Measurements from ENCODE around the gene PITPNM3. TPM values are rescaled to one million over a fixed set of nuclear protein-coding genes. Genes with fewer than 3 reads are reported as not detected.

The PITPNM3 gene
- total and polyA plus RNA-seq, 4 donors = 2.0 to 12.6 (median 5.4) TPM

DNA sequence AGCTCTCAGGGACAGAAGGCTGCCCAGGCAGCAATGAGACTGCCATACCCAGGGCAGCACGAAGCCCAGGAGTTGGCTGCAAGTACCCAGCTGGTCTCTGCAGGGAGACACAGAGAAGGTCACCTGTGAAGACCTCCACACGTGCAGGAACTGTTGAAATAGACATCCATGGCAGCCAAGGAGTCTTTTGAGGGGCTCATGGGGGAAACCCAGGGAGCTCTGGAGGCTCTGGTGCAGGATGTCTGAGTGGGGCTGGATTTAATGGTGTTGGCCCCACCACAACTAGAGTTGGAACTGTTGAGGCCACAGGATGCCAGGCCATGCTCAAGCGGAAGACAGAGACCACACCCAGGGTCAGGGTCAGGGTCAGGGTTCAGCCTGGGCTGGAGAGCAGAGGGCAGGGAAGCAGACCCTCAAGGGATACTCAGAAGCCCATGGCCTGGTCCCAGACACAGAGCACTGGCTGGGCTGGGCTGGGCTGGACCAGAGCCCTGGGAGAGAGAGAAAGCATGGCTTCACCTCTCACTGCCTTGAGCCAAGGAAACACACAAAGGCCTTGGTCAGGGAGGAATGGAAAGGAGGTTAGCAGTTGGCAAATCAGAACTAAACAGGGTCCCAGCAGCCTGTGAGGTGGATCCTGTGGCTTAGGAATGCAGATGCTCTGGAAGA is 21.4 kb downstream of the PITPNM3 start:
- H3K27me3 ChIP-seq (ENCODE audit: control insufficient read depth in 3 of 3, insufficient read depth in 3 of 3, low read length in 2 of 3) = no peaks in the 10 kb centered on the region
- peaks cover 0 to 3% (median 0%) of the 10 kb centered on the region in 4 donors for H3K36me3 ChIP-seq (ENCODE audit: control insufficient read depth in 4 of 4, insufficient read depth in 4 of 4, low read length in 4 of 4)
- peaks cover 0 to 4% (median 2%) of the 10 kb centered on the region in 4 donors for H3K9me3 ChIP-seq (ENCODE audit: control insufficient read depth in 4 of 4, insufficient read depth in 3 of 4, low read length in 3 of 4)
- H3K4me3 ChIP-seq = no peak overlapping the region
- H3K9ac ChIP-seq (ENCODE audit: insufficient read depth in 1 of 2, low read length in 2 of 2) = no peak overlapping the region
- no peak for TF ChIP-seq CTCF (IDR thresholded peaks at IDR 0.05; ENCODE audit: control extremely low read depth, extremely low read depth)
- peaks cover 0 to 2% (median 0%) of the 10 kb centered on the region in 5 donors for H3K4me1 ChIP-seq (ENCODE audit: control insufficient read depth in 5 of 5, insufficient read depth in 5 of 5, low read length in 5 of 5)
- ATAC-seq (ENCODE audit: insufficient read depth, low FRiP score) (no peak), DNase-seq (no peak)
- 76 to 86% methylated on average over 3 of the region's 3 CpGs for WGBS, 2 donors
- no peak overlapping the region for H3K27ac ChIP-seq (ENCODE audit: low read depth in 1 of 2, low read length in 1 of 2)

GRCh38 chr17:6532441-6532885 is 23.9 kb downstream of the PITPNM3 start:
- DNase-seq (no peak), ATAC-seq (ENCODE audit: insufficient read depth, low FRiP score) (no peak)
- Histone ChIP-seq H3K27ac (ENCODE audit: low read depth in 1 of 2, low read length in 1 of 2) (no peak overlapping the region), H3K9ac (ENCODE audit: insufficient read depth in 1 of 2, low read length in 2 of 2) (no peak overlapping the region), H3K4me3 (no peak overlapping the region), H3K4me1 (ENCODE audit: control insufficient read depth in 5 of 5, insufficient read depth in 5 of 5, low read length in 5 of 5) (peaks cover 0 to 2% (median 0%) of the 10 kb centered on the region in 5 donors), H3K27me3 (ENCODE audit: control insufficient read depth in 3 of 3, insufficient read depth in 3 of 3, low read length in 2 of 3) (no peaks in the 10 kb centered on the region), H3K36me3 (ENCODE audit: control insufficient read depth in 4 of 4, insufficient read depth in 4 of 4, low read length in 4 of 4) (peaks cover 0 to 2% (median 0%) of the 10 kb centered on the region in 4 donors), H3K9me3 (ENCODE audit: control insufficient read depth in 4 of 4, insufficient read depth in 3 of 4, low read length in 3 of 4) (no peaks in the 10 kb centered on the region)
- TF ChIP-seq CTCF (IDR thresholded peaks at IDR 0.05; ENCODE audit: control extremely low read depth, extremely low read depth) = no peak
- WGBS, 2 donors = 63 to 90% methylated on average over 5 of the region's 5 CpGs

GRCh38 chr17:6531575-6531974 is 24.8 kb downstream of the PITPNM3 start:
- Histone ChIP-seq H3K4me3 (no peak overlapping the region), H3K27me3 (ENCODE audit: control insufficient read depth in 3 of 3, insufficient read depth in 3 of 3, low read length in 2 of 3) (no peaks in the 10 kb centered on the region), H3K36me3 (ENCODE audit: control insufficient read depth in 4 of 4, insufficient read depth in 4 of 4, low read length in 4 of 4) (peaks cover 0 to 1% (median 0%) of the 10 kb centered on the region in 4 donors), H3K4me1 (ENCODE audit: control insufficient read depth in 5 of 5, insufficient read depth in 5 of 5, low read length in 5 of 5) (peaks cover 0 to 2% (median 0%) of the 10 kb centered on the region in 5 donors), H3K9ac (ENCODE audit: insufficient read depth in 1 of 2, low read length in 2 of 2) (no peak overlapping the region), H3K9me3 (ENCODE audit: control insufficient read depth in 4 of 4, insufficient read depth in 3 of 4, low read length in 3 of 4) (no peaks in the 10 kb centered on the region), H3K27ac (ENCODE audit: low read depth in 1 of 2, low read length in 1 of 2) (no peak overlapping the region)
- ATAC-seq (ENCODE audit: insufficient read depth, low FRiP score) = no peak
- no peak for TF ChIP-seq CTCF (IDR thresholded peaks at IDR 0.05; ENCODE audit: control extremely low read depth, extremely low read depth)
- 89 to 93% methylated on average over 7 of the region's 7 CpGs for WGBS, 2 donors
- no peak for DNase-seq
